Measurements from ENCODE around the gene DDX1.

DNA sequence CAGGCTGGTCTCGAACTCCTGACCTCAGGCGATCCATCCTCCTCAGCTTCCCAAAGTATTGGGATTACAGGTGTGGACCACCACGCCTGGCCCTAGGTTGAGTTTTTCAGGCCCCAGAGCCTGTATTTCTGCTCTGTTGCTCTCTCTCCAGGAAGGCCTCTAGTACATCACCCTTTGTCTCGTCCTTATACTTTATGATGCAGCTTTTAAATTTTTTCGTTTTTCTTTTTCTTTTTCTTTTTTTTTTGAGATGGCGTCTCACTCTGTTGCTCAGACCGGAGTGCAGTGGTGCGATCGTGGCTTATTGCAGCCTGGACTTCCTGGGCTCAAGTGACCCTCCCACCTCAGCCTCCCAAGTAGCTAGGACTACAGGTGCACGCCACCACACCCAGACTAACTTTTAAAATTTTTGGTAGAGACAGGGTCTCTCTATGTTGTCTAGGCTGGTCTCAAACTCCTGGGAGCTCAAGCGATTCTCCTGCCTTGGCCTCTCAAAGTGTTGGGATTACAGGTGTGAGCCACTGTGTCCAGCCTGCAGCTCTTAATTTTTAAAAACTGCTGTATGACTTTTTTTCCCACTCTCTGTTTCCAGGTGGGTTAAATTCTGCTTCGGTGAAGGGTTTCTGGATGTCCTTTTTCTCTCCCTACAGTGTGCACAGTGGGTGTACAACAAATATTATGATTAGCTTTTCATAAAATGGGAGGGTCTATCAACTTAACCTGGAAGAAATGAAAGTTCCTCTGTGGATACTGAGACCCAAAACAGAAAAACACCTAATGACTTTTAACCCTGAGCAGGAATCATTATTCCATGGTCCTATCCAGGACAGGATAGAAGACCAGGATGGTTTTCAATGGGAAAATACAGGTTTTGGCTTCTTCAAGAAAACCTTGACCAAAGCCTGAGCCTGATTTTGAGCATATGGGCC lies 47.9 kb downstream of the DDX1 start:
- TF ChIP-seq, protein P1, sequence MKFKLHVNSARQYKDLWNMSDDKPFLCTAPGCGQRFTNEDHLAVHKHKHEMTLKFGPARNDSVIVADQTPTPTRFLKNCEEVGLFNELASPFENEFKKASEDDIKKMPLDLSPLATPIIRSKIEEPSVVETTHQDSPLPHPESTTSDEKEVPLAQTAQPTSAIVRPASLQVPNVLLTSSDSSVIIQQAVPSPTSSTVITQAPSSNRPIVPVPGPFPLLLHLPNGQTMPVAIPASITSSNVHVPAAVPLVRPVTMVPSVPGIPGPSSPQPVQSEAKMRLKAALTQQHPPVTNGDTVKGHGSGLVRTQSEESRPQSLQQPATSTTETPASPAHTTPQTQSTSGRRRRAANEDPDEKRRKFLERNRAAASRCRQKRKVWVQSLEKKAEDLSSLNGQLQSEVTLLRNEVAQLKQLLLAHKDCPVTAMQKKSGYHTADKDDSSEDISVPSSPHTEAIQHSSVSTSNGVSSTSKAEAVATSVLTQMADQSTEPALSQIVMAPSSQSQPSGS (CRISPR knock-in tag; IDR thresholded peaks at IDR 0.05; ENCODE audit: borderline replicate concordance, low read depth), result no peak
- TF ChIP-seq CBFB (CRISPR knock-in tag; IDR thresholded peaks at IDR 0.05; ENCODE audit: low read depth), result no peak
- TF ChIP-seq SP1 (CRISPR knock-in tag; conservative IDR thresholded peaks at IDR 0.05), result no peak
- TF ChIP-seq, protein P2, sequence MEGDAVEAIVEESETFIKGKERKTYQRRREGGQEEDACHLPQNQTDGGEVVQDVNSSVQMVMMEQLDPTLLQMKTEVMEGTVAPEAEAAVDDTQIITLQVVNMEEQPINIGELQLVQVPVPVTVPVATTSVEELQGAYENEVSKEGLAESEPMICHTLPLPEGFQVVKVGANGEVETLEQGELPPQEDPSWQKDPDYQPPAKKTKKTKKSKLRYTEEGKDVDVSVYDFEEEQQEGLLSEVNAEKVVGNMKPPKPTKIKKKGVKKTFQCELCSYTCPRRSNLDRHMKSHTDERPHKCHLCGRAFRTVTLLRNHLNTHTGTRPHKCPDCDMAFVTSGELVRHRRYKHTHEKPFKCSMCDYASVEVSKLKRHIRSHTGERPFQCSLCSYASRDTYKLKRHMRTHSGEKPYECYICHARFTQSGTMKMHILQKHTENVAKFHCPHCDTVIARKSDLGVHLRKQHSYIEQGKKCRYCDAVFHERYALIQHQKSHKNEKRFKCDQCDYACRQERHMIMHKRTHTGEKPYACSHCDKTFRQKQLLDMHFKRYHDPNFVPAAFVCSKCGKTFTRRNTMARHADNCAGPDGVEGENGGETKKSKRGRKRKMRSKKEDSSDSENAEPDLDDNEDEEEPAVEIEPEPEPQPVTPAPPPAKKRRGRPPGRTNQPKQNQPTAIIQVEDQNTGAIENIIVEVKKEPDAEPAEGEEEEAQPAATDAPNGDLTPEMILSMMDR (IDR thresholded peaks at IDR 0.05), result no peak
- no peak for TF ChIP-seq ESRRA (CRISPR knock-in tag; IDR thresholded peaks at IDR 0.05; ENCODE audit: borderline replicate concordance)

All from WTC11 (cell line).